SU-DHL-6 (cell line): ENCODE measurements around the gene NID1.

ENCODE experiments used
- CTCF ChIP-seq: fragments of 200-600 bp; sonication (generic); IDR thresholded peaks from one replicate; pipeline ENCODE4 v1.5.1; 2017; ENCODE audit warnings: antibody characterized with exemption, mild to moderate bottlenecking, low read length, moderate library complexity; ENCODE audit not compliant: insufficient read depth, poor library complexity, severe bottlenecking
- EZH2phosphoT487 ChIP-seq: fragments of 200-600 bp; sonication (generic), shearing (Covaris generic); conservative IDR thresholded peaks from 2 replicates; pipeline ENCODE4 v1.6.1; 2018; ENCODE audit warnings: mild to moderate bottlenecking, antibody characterized with exemption, low read length, moderate library complexity, mixed read lengths

GRCh38 chr1:235939480-235939775, 125.5 kb downstream of the NID1 start:
- TF ChIP-seq CTCF (no peak), EZH2phosphoT487 (no peak)
